Tibial nerve (tissue), 4 donors: ENCODE measurements around the gene MYCBPAP. TPM values are rescaled to one million over a fixed set of nuclear protein-coding genes. Genes with fewer than 3 reads are reported as not detected.

Source experiments
- DNase-seq, 2 donors: peaks; one replicate each; pipeline ENCODE4 v3.0.0-alpha.2; 2019; ENCODE audit warnings: low spot score in 2 of 2
- H3K27ac ChIP-seq, 4 donors: fragments of 200-600 bp; sonication (generic) in 3 of 4; one replicate each; pipeline ENCODE4 v1.5.1; 2017 to 2019; ENCODE audit warnings: mild to moderate bottlenecking in 1 of 4
- H3K27me3 ChIP-seq, 2 donors: fragments of 200-600 bp; sonication (generic) in 1 of 2; one replicate each; pipeline versions ENCODE4 v1.5.1 to v1.6.0; 2017 to 2019
- H3K36me3 ChIP-seq, 3 donors: fragments of 200-600 bp; sonication (generic); one replicate each; pipeline ENCODE4 v1.5.1; 2018 to 2019
- H3K4me1 ChIP-seq, 4 donors: fragments of 200-600 bp; sonication (generic) in 3 of 4; one replicate each; pipeline ENCODE4 v1.5.1; 2017 to 2019
- H3K4me3 ChIP-seq, 4 donors: fragments of 200-600 bp; sonication (generic) in 3 of 4; one replicate each; pipeline ENCODE4 v1.5.1; 2017 to 2019; ENCODE audit warnings: mild to moderate bottlenecking in 1 of 4, moderate library complexity in 1 of 4
- H3K9me3 ChIP-seq, 4 donors: fragments of 200-600 bp; sonication (generic) in 3 of 4; one replicate each; pipeline ENCODE4 v1.5.1; 2017 to 2019
- CTCF ChIP-seq, 5 experiments: fragments of 200-600 bp in 3 of 5; fragments of 450-650 bp in 2 of 5; sonication (generic) in 3 of 5; IDR thresholded peaks; one replicate each; pipeline ENCODE4 v1.5.1; 2016 to 2019; ENCODE audit warnings: antibody characterized with exemption in 5 of 5, mild to moderate bottlenecking in 3 of 5, moderate library complexity in 2 of 5
- EP300 ChIP-seq, 2 donors: sonication (generic); formaldehyde crosslinking; IDR thresholded peaks; one replicate each; pipeline ENCODE4 v1.6.1; 2017; ENCODE audit warnings: antibody characterized with exemption in 2 of 2, mild to moderate bottlenecking in 1 of 2
- POLR2A ChIP-seq, 2 donors: fragments of 450-650 bp; IDR thresholded peaks; one replicate each; pipeline ENCODE4 v1.6.1; 2017; ENCODE audit warnings: antibody characterized with exemption in 2 of 2, mild to moderate bottlenecking in 2 of 2, moderate library complexity in 2 of 2
- WGBS, 2 donors: methylation state at CpG; one replicate each; pipeline ENCODE4 v1.1.5; 2018; 5-methylcytosine and 5-hydroxymethylcytosine counted together
- total RNA-seq, 4 donors: library from RNA; depleted of rRNA; stranded (reverse); fragments of >200 nt; gene quantifications; one replicate each; pipeline ENCODE4 v1.1.0, GENCODE V29; 2016

The MYCBPAP gene
- total RNA-seq, 4 donors from 2014 or later = 1.2 to 6.8 (median 4.0) TPM

GRCh38 chr17:50521514-50521913 is 13.3 kb downstream of the MYCBPAP start:
- Histone ChIP-seq H3K27me3 (no peaks in the 10 kb centered on the region), H3K36me3 (no peaks in the 10 kb centered on the region), H3K4me1 (peaks cover 0 to 10% (median 0%) of the 10 kb centered on the region in 4 donors), H3K27ac (no peak overlapping the region), H3K9me3 (no peaks in the 10 kb centered on the region), H3K4me3 (no peak overlapping the region)
- DNase-seq = no peak
- 69 to 73% methylated on average over 2 of the region's 2 CpGs for WGBS, 2 donors
- no peak for TF ChIP-seq CTCF (IDR thresholded peaks at IDR 0.05)
- TF ChIP-seq POLR2A (IDR thresholded peaks at IDR 0.05) = no peak
- TF ChIP-seq EP300 (IDR thresholded peaks at IDR 0.05) = no peak

GRCh38 chr17:50522766-50523165 is 14.5 kb downstream of the MYCBPAP start:
- no peaks in the 10 kb centered on the region for H3K27me3 ChIP-seq
- no peak for TF ChIP-seq EP300 (IDR thresholded peaks at IDR 0.05)
- TF ChIP-seq POLR2A (IDR thresholded peaks at IDR 0.05) = no peak
- TF ChIP-seq CTCF (IDR thresholded peaks at IDR 0.05) = no peak
- 90 to 91% methylated on average over 10 of the region's 10 CpGs for WGBS, 2 donors
- no peaks in the 10 kb centered on the region for H3K9me3 ChIP-seq
- H3K4me3 ChIP-seq = no peak overlapping the region
- no peak for DNase-seq
- peaks cover 0 to 10% (median 0%) of the 10 kb centered on the region in 4 donors for H3K4me1 ChIP-seq
- no peak overlapping the region for H3K27ac ChIP-seq
- no peaks in the 10 kb centered on the region for H3K36me3 ChIP-seq

DNA sequence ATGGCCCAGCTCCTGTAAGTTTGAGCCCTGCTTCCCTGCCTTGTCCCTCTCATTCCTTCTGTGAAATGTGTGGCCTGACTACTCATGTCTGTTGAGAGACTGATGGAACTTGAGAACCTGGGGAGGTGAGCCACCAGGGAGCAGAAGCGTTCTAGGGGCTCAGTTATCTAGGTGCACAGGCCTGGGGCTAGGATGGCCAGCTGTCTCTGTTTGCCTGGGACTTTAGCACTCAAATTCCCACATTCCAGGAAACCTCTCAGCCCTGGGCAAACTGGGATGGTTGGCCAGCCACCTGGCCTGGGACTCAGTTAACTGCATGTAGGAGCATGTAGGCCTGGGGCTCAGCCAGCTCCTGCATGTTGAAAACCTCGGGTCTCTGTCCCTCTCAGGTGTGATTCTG is 15.0 kb downstream of the MYCBPAP start:
- TF ChIP-seq EP300 (IDR thresholded peaks at IDR 0.05) (no peak), POLR2A (IDR thresholded peaks at IDR 0.05) (no peak), CTCF (IDR thresholded peaks at IDR 0.05) (no peak)
- Histone ChIP-seq H3K27me3 (no peaks in the 10 kb centered on the region), H3K36me3 (no peaks in the 10 kb centered on the region), H3K4me3 (no peak overlapping the region), H3K9me3 (no peaks in the 10 kb centered on the region), H3K27ac (no peak overlapping the region), H3K4me1 (peaks cover 0 to 10% (median 0%) of the 10 kb centered on the region in 4 donors)
- 65 to 82% methylated on average over 2 of the region's 2 CpGs for WGBS, 2 donors
- DNase-seq = no peak

GRCh38 chr17:50524838-50525237 is 16.6 kb downstream of the MYCBPAP start:
- Histone ChIP-seq H3K27me3 (peaks cover 0 to 11% of the 10 kb centered on the region in 2 donors), H3K36me3 (no peaks in the 10 kb centered on the region), H3K9me3 (no peaks in the 10 kb centered on the region), H3K4me3 (no peak overlapping the region), H3K4me1 (no peaks in the 10 kb centered on the region), H3K27ac (no peak overlapping the region)
- WGBS, 2 donors = 90 to 96% methylated on average over 10 to 18 of the region's 18 CpGs
- no peak for DNase-seq
- no peak for TF ChIP-seq POLR2A (IDR thresholded peaks at IDR 0.05)
- TF ChIP-seq CTCF (IDR thresholded peaks at IDR 0.05) = no peak
- TF ChIP-seq EP300 (IDR thresholded peaks at IDR 0.05) = no peak

DNA sequence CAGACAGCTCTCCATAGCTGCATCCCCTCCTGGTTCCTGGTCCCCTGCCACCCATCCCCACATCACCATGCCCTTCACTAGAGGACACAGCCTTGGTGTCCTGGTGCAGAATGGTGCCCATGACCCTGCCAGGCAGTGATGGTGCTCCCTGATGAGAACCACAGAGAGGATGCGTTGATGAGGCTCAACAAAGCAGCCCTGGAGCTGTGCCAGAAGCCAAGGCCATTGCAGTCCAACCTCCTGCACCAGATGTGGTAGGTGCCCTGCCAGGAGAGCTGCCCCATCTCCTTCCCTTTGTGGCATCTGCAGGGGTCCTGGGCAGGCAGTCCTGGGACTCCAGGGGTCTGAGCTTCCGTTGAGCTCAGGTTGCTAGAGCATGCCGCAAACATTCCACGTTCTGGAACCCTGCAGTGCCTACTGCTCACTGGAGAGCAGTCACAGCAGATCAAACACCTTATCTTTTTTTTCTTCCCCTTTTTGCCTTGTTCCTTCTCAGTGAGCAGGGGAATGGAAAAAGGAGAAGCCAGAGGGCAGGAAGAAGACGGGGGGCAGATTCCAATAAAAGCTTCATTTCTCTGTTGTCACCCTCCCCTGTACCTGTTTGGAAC is 19.0 kb downstream of the MYCBPAP start:
- TF ChIP-seq EP300 (IDR thresholded peaks at IDR 0.05) = no peak
- TF ChIP-seq CTCF (IDR thresholded peaks at IDR 0.05) = no peak
- 45 to 46% methylated on average over 4 to 5 of the region's 5 CpGs for WGBS, 2 donors

More for the DNA sequence above, 19.0 kb downstream of the MYCBPAP start:
- DNase-seq = no peak
- no peaks in the 10 kb centered on the region for H3K9me3 ChIP-seq
- H3K4me3 ChIP-seq = no peak overlapping the region
- H3K27ac ChIP-seq = no peak overlapping the region
- no peaks in the 10 kb centered on the region for H3K36me3 ChIP-seq
- peaks cover 0 to 34% of the 10 kb centered on the region in 2 donors for H3K27me3 ChIP-seq
- H3K4me1 ChIP-seq = peaks cover 0 to 3% (median under 1%) of the 10 kb centered on the region in 4 donors
